GM12878 (cell line): ENCODE measurements around the gene ATP5ME. TPM values are rescaled to one million over a fixed set of nuclear protein-coding genes. Genes with fewer than 3 reads are reported as not detected.
A peak's percentile ranks its signal among the peaks of the same experiment; 100 is the strongest.

ENCODE experiments used
- ATAC-seq: fragments of 200-7000 bp; cut with Tn5 transposase; 3 replicates; pipeline ENCODE4 v1.9.1; 2020; ENCODE audit warnings: mild to moderate bottlenecking, moderate library complexity
- BruUV-seq: library from RNA; stranded (reverse); fragments of 400-500 nt; replicated peaks from 2 replicates; lab custom pipeline; 2021; lab: Mats Ljungman, UMichigan
- CTCF ChIA-PET: fragments of 300-600 bp; sonication (Branson Sonifier 250); formaldehyde crosslinking; extraction: SDS; loops from one replicate; lab custom pipeline; 2021; ENCODE audit warnings: inconsistent platforms; lab: Yijun Ruan, JAX
- POLR2A ChIA-PET: fragments of 350-600 bp; formaldehyde crosslinking; extraction: SDS; loops from one replicate; lab custom pipeline; 2021; ENCODE audit warnings: inconsistent platforms; lab: Charles Lee
- RAD21 ChIA-PET: fragments of 300-600 bp; sonication (Branson Sonifier 250); formaldehyde crosslinking; loops from one replicate; lab custom pipeline; 2023; ENCODE audit warnings: antibody characterized with exemption; ENCODE audit not compliant: unreplicated experiment; lab: Charles Lee
- SMC1A ChIA-PET: fragments of 300-600 bp; sonication (Branson Sonifier 250); formaldehyde crosslinking; loops from one replicate; lab custom pipeline; 2023; ENCODE audit not compliant: unreplicated experiment, uncharacterized antibody; lab: Charles Lee
- DNase-seq: peaks from one replicate; pipeline ENCODE4 v3.0.0-alpha.2; 2011; ENCODE audit warnings: low read depth, low spot score
- FAIRE-seq: peaks from 3 replicates; lab custom pipeline; 2011; peaks lifted over from hg19 to GRCh38; lab: Jason Lieb, UNC
- H2AFZ ChIP-seq: 2 replicates; pipeline ENCODE4 v1.6.0; 2011; ENCODE audit warnings: low read depth, low read length, control low read depth; ENCODE audit not compliant: control insufficient read depth
- H3K27ac ChIP-seq: 2 replicates; pipeline ENCODE4 v1.5.1; 2011; ENCODE audit warnings: control low read depth; ENCODE audit not compliant: control insufficient read depth, insufficient read depth
- H3K27me3 ChIP-seq, 2 experiments: replicated peaks in 1 of 2; 2 replicates each; pipeline versions ENCODE4 v1.6.0 to v1.6.1; 2011; ENCODE audit warnings: low read length in 1 of 2; ENCODE audit not compliant: control insufficient read depth in 2 of 2, insufficient read depth in 2 of 2
- H3K36me3 ChIP-seq, 2 experiments: 2 replicates each; pipeline ENCODE4 v1.5.1; 2011; ENCODE audit warnings: low read length in 1 of 2; ENCODE audit not compliant: control insufficient read depth in 2 of 2, insufficient read depth in 2 of 2
- H3K4me1 ChIP-seq: 2 replicates; pipeline ENCODE4 v1.6.1; 2011; ENCODE audit warnings: mild to moderate bottlenecking, low read length, moderate library complexity, mixed read lengths; ENCODE audit not compliant: control insufficient read depth, insufficient read depth
- H3K4me2 ChIP-seq: 2 replicates; pipeline ENCODE4 v1.6.0; 2011; ENCODE audit warnings: control low read depth; ENCODE audit not compliant: control insufficient read depth, insufficient read depth
- H3K4me3 ChIP-seq: fragments of 200-600 bp; sonication (generic); 2 replicates; pipeline ENCODE4 v1.5.1; 2016
- H3K79me2 ChIP-seq: 2 replicates; pipeline ENCODE4 v1.6.0; 2011; ENCODE audit warnings: low read length; ENCODE audit not compliant: control insufficient read depth, insufficient read depth
- H3K9ac ChIP-seq: 2 replicates; pipeline ENCODE4 v1.8.0; 2011; ENCODE audit warnings: low read length, control low read depth, mixed read lengths; ENCODE audit not compliant: control insufficient read depth, insufficient read depth
- H3K9me3 ChIP-seq: replicated peaks from 3 replicates; pipeline ENCODE4 v1.5.1; 2011; ENCODE audit warnings: mild to moderate bottlenecking, low read length; ENCODE audit not compliant: control insufficient read depth, insufficient read depth
- H4K20me1 ChIP-seq: 2 replicates; pipeline ENCODE4 v1.6.0; 2011; ENCODE audit not compliant: control insufficient read depth, insufficient read depth
- BCLAF1 ChIP-seq: fragments of 450-650 bp; IDR thresholded peaks from 2 replicates; pipeline ENCODE4 v1.6.1; 2017; ENCODE audit warnings: antibody characterized with exemption, mild to moderate bottlenecking, moderate library complexity
- E2F8 ChIP-seq: fragments of 450-650 bp; IDR thresholded peaks from 2 replicates; pipeline ENCODE4 v1.6.1; 2018; ENCODE audit warnings: mild to moderate bottlenecking, low read depth, moderate library complexity; ENCODE audit not compliant: partially characterized antibody
- EGR1 ChIP-seq, 2 experiments: IDR thresholded peaks; 1 replicate in 1 of 2; 2 replicates in 1 of 2; pipeline ENCODE4 v1.6.1; 2011 to 2012; ENCODE audit warnings: low read depth in 2 of 2, low read length in 2 of 2, borderline replicate concordance in 1 of 2, mild to moderate bottlenecking in 1 of 2, moderate library complexity in 1 of 2
- HDGF ChIP-seq: fragments of 450-650 bp; IDR thresholded peaks from 2 replicates; pipeline ENCODE4 v1.6.1; 2016; ENCODE audit warnings: antibody characterized with exemption
- IKZF2 ChIP-seq, 2 experiments: fragments of 450-650 bp; IDR thresholded peaks; 2 replicates each; pipeline ENCODE4 v1.6.1; 2017; ENCODE audit warnings: mild to moderate bottlenecking in 2 of 2, moderate library complexity in 2 of 2
- KDM1A ChIP-seq: fragments of 200-600 bp; sonication (generic); IDR thresholded peaks from 2 replicates; pipeline ENCODE4 v1.6.1; 2016; ENCODE audit warnings: borderline replicate concordance
- NRF1 ChIP-seq: conservative IDR thresholded peaks from 2 replicates; pipeline ENCODE4 v1.6.1; 2011; ENCODE audit warnings: mild to moderate bottlenecking, low read depth, low read length, improper control_type of control experiment
- PAX5 ChIP-seq: IDR thresholded peaks from 2 replicates; pipeline ENCODE4 v1.6.1; 2011; ENCODE audit warnings: low read depth, low read length, borderline replicate concordance
- SMAD5 ChIP-seq: IDR thresholded peaks from 2 replicates; pipeline ENCODE4 v1.6.1; 2016; ENCODE audit warnings: antibody characterized with exemption, low read depth
- SPI1 ChIP-seq: IDR thresholded peaks from 2 replicates; pipeline ENCODE4 v1.6.1; 2011; ENCODE audit warnings: low read depth, mild to moderate bottlenecking, low read length, moderate library complexity, borderline replicate concordance; ENCODE audit not compliant: insufficient read depth
- ZBTB33 ChIP-seq: fragments of 450-650 bp; IDR thresholded peaks from 2 replicates; pipeline ENCODE4 v1.6.1; 2017; ENCODE audit warnings: mild to moderate bottlenecking
- ZNF207 ChIP-seq: fragments of 450-650 bp; IDR thresholded peaks from 2 replicates; pipeline ENCODE4 v1.6.1; 2014; ENCODE audit warnings: antibody characterized with exemption, mild to moderate bottlenecking, borderline replicate concordance
- WGBS: methylation state at CpG from one replicate; pipeline ENCODE4 v1.1.6; 2016; ENCODE audit warnings: low lambda C conversion rate; ENCODE audit not compliant: insufficient replicate concordance, insufficient coverage; ENCODE audit errors: missing lambda C conversion rate; 5-methylcytosine and 5-hydroxymethylcytosine counted together
- in situ Hi-C: fragments of 300-500 bp; cut with MboI; formaldehyde crosslinking; loops from 9 replicates; pipeline ENCODE4 v1.14.3; 2018; ENCODE audit warnings: mixed read lengths
- intact Hi-C: fragments of 100-400 bp; cut with micrococcal nuclease; formaldehyde crosslinking; loops from one replicate; pipeline ENCODE4 v1.14.2; 2022; ENCODE audit not compliant: unreplicated experiment
- polyA plus RNA-seq, 11 experiments: library from polyadenylated mRNA; depleted of rRNA in 4 of 11; unstranded in 6 of 11; stranded (reverse) in 5 of 11; fragments of >200 nt; fragmentation: Nextera tagmentation in 4 of 11; fragmentation: Illumina TruSeq in 1 of 11; extraction: Ambion mirVana in 4 of 11; extraction: Trizol in 1 of 11; gene quantifications; 1 replicate in 1 of 11; 2 replicates in 10 of 11; pipeline versions ENCODE4 v1.2.1 to v1.2.3, GENCODE V29; 2011 to 2016; ENCODE audit warnings: inconsistent platforms in 2 of 11, missing spikeins in 2 of 11, low read depth in 1 of 11
- total RNA-seq, 4 experiments: library from RNA; depleted of rRNA in 3 of 4; stranded (reverse); fragments of >200 nt in 3 of 4; fragmentation: Illumina TruSeq in 1 of 4; extraction: Trizol in 1 of 4; gene quantifications; 2 replicates each; pipeline versions ENCODE4 v1.2.1 to v1.2.3, GENCODE V29; 2013 to 2021
- TF ChIP-seq, protein P1 (sequence below): IDR thresholded peaks from 2 replicates; pipeline ENCODE4 v1.6.1; 2012; ENCODE audit warnings: low read length, inconsistent platforms

ATP5ME gene
- total and polyA plus RNA-seq, 10 of the 15 experiments (the other 5 are each of a cell fraction or from before 2014, with no cell fraction given), result 279 to 2,374 (median 509) TPM

GRCh38 chr4:677431-678293 is 3.6 kb upstream of the ATP5ME start:
- CTCF ChIA-PET, result interaction anchor here (0.9 to 2.1 kb wide), 3 partner anchors 13 to 309 kb away, joined by 3 to 5 read pairs (median 4); partner anchors contain the start of gene IDUA
- SMC1A ChIA-PET, result interaction anchor here (1.4 kb wide), 1 partner anchor 71 kb away, joined by 3 read pairs; no protein-coding TSS in a partner anchor
- Histone ChIP-seq H3K36me3 (peaks cover 0 to under 1% of the 10 kb centered on the region in 2 experiments; a peak in 1 of 4 replicates), H3K27me3 (no peaks in the 10 kb centered on the region), H3K4me3 (no peak overlapping the region), H3K27ac (no peak overlapping the region), H3K9me3 (no peaks in the 10 kb centered on the region), H3K4me2 (no peak overlapping the region), H2AFZ (no peak overlapping the region), H3K9ac (no peak overlapping the region), H4K20me1 (no peaks in the 10 kb centered on the region), H3K4me1 (peaks cover 38% of the 10 kb centered on the region), H3K79me2 (peaks cover 24% of the 10 kb centered on the region)
- RAD21 ChIA-PET, result no interaction called here
- no TSS peak for BruUV-seq
- WGBS, result 41% methylated on average over 26 of the region's 26 CpGs
- POLR2A ChIA-PET, result no interaction called here
- ATAC-seq (no peak), FAIRE-seq (peak; percentile 64), DNase-seq (no peak)
- in situ Hi-C loops, result no loop called here
- intact Hi-C loops, result loop anchor here (10.0 kb wide), 3 partner anchors 203 to 433 kb away; partner anchors contain the start of genes GAK and TMEM175
- TF ChIP-seq EGR1 (IDR thresholded peaks at IDR 0.05; ENCODE audit: borderline replicate concordance in 1 of 2, low read depth in 2 of 2, low read length in 2 of 2) (no peak), NRF1 (peak; percentile 21; the same call in 1 of the 2 replicates), KDM1A (no peak), HDGF (peak; percentile 78), PAX5 (peak; percentile 64; the same call in 1 of the 2 replicates), SPI1 (no peak), E2F8 (no peak), BCLAF1 (no peak), ZBTB33 (peak; percentile 84), ZNF207 (no peak), IKZF2 (IDR thresholded peaks at IDR 0.05) (peak in 1 of 2 experiments; percentile 43; a peak in 1 of 4 replicates), SMAD5 (no peak)
- TF ChIP-seq, protein P1, sequence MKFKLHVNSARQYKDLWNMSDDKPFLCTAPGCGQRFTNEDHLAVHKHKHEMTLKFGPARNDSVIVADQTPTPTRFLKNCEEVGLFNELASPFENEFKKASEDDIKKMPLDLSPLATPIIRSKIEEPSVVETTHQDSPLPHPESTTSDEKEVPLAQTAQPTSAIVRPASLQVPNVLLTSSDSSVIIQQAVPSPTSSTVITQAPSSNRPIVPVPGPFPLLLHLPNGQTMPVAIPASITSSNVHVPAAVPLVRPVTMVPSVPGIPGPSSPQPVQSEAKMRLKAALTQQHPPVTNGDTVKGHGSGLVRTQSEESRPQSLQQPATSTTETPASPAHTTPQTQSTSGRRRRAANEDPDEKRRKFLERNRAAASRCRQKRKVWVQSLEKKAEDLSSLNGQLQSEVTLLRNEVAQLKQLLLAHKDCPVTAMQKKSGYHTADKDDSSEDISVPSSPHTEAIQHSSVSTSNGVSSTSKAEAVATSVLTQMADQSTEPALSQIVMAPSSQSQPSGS, result no peak
